CD14-positive monocyte (primary cell): ENCODE measurements around the gene PMP22. TPM values are rescaled to one million over a fixed set of nuclear protein-coding genes. Genes with fewer than 3 reads are reported as not detected.

Experiments
- DNase-seq, 3 donors: peaks; one replicate each; pipeline ENCODE4 v3.0.0-alpha.2; 2011 to 2022
- H2AFZ ChIP-seq: 2 replicates; pipeline ENCODE4 v1.6.0; 2012; ENCODE audit warnings: mild to moderate bottlenecking, low read depth, low read length, inconsistent platforms; ENCODE audit not compliant: insufficient read depth, poor library complexity, severe bottlenecking
- H3K27ac ChIP-seq, 2 donors: 1 replicate in 1 of 2; 2 replicates in 1 of 2; pipeline ENCODE4 v1.5.1; 2012 to 2013; ENCODE audit warnings: low read length in 2 of 2, control low read depth in 1 of 2, inconsistent platforms in 1 of 2, low read depth in 1 of 2, mild to moderate bottlenecking in 1 of 2
- H3K27me3 ChIP-seq, 2 donors: one replicate each; pipeline versions ENCODE4 v1.6.0 to v1.6.1; 2011 to 2013; ENCODE audit warnings: low read length in 2 of 2; ENCODE audit not compliant: control insufficient read depth in 2 of 2, insufficient read depth in 2 of 2
- H3K36me3 ChIP-seq, 2 donors: replicated peaks in 1 of 2; 1 replicate in 1 of 2; 2 replicates in 1 of 2; pipeline versions ENCODE4 v1.5.1 to v1.6.1; 2012 to 2013; ENCODE audit warnings: low read length in 2 of 2, control low read depth in 1 of 2, inconsistent platforms in 1 of 2, mild to moderate bottlenecking in 1 of 2; ENCODE audit not compliant: insufficient read depth in 2 of 2, control insufficient read depth in 1 of 2
- H3K4me1 ChIP-seq, 2 donors: 1 replicate in 1 of 2; 2 replicates in 1 of 2; pipeline versions ENCODE4 v1.5.1 to v1.6.1; 2012 to 2013; ENCODE audit warnings: low read length in 2 of 2, control low read depth in 1 of 2, inconsistent platforms in 1 of 2, mild to moderate bottlenecking in 1 of 2, moderate library complexity in 1 of 2; ENCODE audit not compliant: insufficient read depth in 2 of 2, control insufficient read depth in 1 of 2
- H3K4me2 ChIP-seq: replicated peaks from 2 replicates; pipeline ENCODE3; 2012; ENCODE audit warnings: low read length, moderate library complexity, mild to moderate bottlenecking; ENCODE audit not compliant: poor library complexity, severe bottlenecking; ENCODE audit errors: extremely low read depth
- H3K4me3 ChIP-seq, 3 experiments: fragments of 200-600 bp in 1 of 3; sonication (generic) in 1 of 3; replicated peaks in 1 of 3; 1 replicate in 2 of 3; 2 replicates in 1 of 3; pipeline ENCODE4 v1.5.1; 2011 to 2013; ENCODE audit warnings: low read length in 3 of 3, mild to moderate bottlenecking in 3 of 3, control low read depth in 2 of 3, low read depth in 2 of 3, inconsistent platforms in 1 of 3, moderate library complexity in 1 of 3
- H3K79me2 ChIP-seq: 2 replicates; pipeline ENCODE4 v1.6.0; 2012; ENCODE audit warnings: mild to moderate bottlenecking, control low read depth, inconsistent platforms, low read length, moderate library complexity; ENCODE audit not compliant: insufficient read depth
- H3K9ac ChIP-seq: 2 replicates; pipeline ENCODE4 v1.6.0; 2017; ENCODE audit warnings: low read length, mild to moderate bottlenecking; ENCODE audit not compliant: insufficient read depth, poor library complexity, severe bottlenecking
- H3K9me3 ChIP-seq, 2 donors: replicated peaks in 1 of 2; 1 replicate in 1 of 2; 2 replicates in 1 of 2; pipeline versions ENCODE4 v1.5.1 to v1.6.1; 2012 to 2013; ENCODE audit warnings: low read length in 2 of 2, control low read depth in 1 of 2; ENCODE audit not compliant: control insufficient read depth in 1 of 2, insufficient read depth in 1 of 2
- H4K20me1 ChIP-seq: 2 replicates; pipeline ENCODE4 v1.6.0; 2012; ENCODE audit warnings: mild to moderate bottlenecking, low read length, control low read depth, moderate library complexity; ENCODE audit not compliant: insufficient read depth
- H3K27ac Mint-ChIP-seq, 7 donors: one replicate each; pipeline ENCODE4 v1.8.0; 2020; ENCODE audit warnings: mild to moderate bottlenecking in 7 of 7, mixed read lengths in 7 of 7, moderate library complexity in 6 of 7, inconsistent platforms in 2 of 7
- H3K27me3 Mint-ChIP-seq, 3 donors: one replicate each; pipeline ENCODE4 v1.8.0; 2021 to 2022; ENCODE audit warnings: low read depth in 3 of 3, mild to moderate bottlenecking in 3 of 3, mixed read lengths in 3 of 3, moderate library complexity in 3 of 3, inconsistent platforms in 1 of 3
- H3K36me3 Mint-ChIP-seq, 2 donors: one replicate each; pipeline ENCODE4 v1.8.0; 2020; ENCODE audit warnings: mixed read lengths in 2 of 2, inconsistent platforms in 1 of 2, mild to moderate bottlenecking in 1 of 2
- H3K4me1 Mint-ChIP-seq: one replicate; pipeline ENCODE4 v1.8.0; 2020; ENCODE audit warnings: mild to moderate bottlenecking, mixed read lengths
- H3K4me3 Mint-ChIP-seq, 2 donors: one replicate each; pipeline ENCODE4 v1.8.0; 2020; ENCODE audit warnings: mild to moderate bottlenecking in 2 of 2, mixed read lengths in 2 of 2, moderate library complexity in 1 of 2
- H3K9me3 Mint-ChIP-seq, 7 donors: one replicate each; pipeline ENCODE4 v1.8.0; 2020 to 2022; ENCODE audit warnings: mixed read lengths in 7 of 7, mild to moderate bottlenecking in 6 of 7, moderate library complexity in 6 of 7, inconsistent platforms in 2 of 7
- CTCF ChIP-seq: fragments of 200-600 bp; IDR thresholded peaks from one replicate; pipeline ENCODE4 v1.8.0; 2022; ENCODE audit warnings: antibody characterized with exemption, mild to moderate bottlenecking
- WGBS: methylation state at CpG from one replicate; pipeline ENCODE4 v1.1.5; 2013; ENCODE audit warnings: missing lambda C conversion rate; ENCODE audit not compliant: insufficient coverage; 5-methylcytosine and 5-hydroxymethylcytosine counted together
- intact Hi-C, 2 donors: fragments of 100-400 bp; cut with micrococcal nuclease; formaldehyde crosslinking; loops; one replicate each; pipeline versions ENCODE4 v1.15.0 to v1.15.1; 2023
- polyA plus RNA-seq, 3 donors: library from polyadenylated mRNA; depleted of rRNA in 1 of 3; unstranded in 2 of 3; stranded (reverse) in 1 of 3; fragments of 300-500 nt in 2 of 3; fragments of >200 nt in 1 of 3; fragmentation: Illumina TruSeq in 2 of 3; gene quantifications; 1 replicate in 2 of 3; 2 replicates in 1 of 3; pipeline ENCODE4 v1.2.3, GENCODE V29; 2012 to 2021

Gene PMP22
- polyA plus RNA-seq, 3 donors: 1.2 to 3.9 (median 1.3) TPM

GRCh38 chr17:15278924-15279477, 13.9 kb upstream of the PMP22 start:
- Histone ChIP-seq H3K9me3 (no peaks in the 10 kb centered on the region), H3K27ac (no peak overlapping the region), H3K36me3 (no peaks in the 10 kb centered on the region), H4K20me1 (no peaks in the 10 kb centered on the region), H3K4me1 (no peaks in the 10 kb centered on the region), H3K4me3 (no peak overlapping the region), H3K79me2 (no peaks in the 10 kb centered on the region), H3K9ac (no peak overlapping the region), H3K27me3 (peaks cover 9 to 10% of the 10 kb centered on the region in 2 donors), H2AFZ (no peak overlapping the region), H3K4me2 (no peak overlapping the region)
- no peaks in the 10 kb centered on the region for H3K36me3 Mint-ChIP-seq
- H3K27ac Mint-ChIP-seq: no peak overlapping the region
- peaks cover 7 to 20% (median 11%) of the 10 kb centered on the region in 3 donors for H3K27me3 Mint-ChIP-seq
- DNase-seq: no peak
- H3K4me1 Mint-ChIP-seq: peaks cover 3% of the 10 kb centered on the region
- no peak overlapping the region for H3K4me3 Mint-ChIP-seq
- no peak for TF ChIP-seq CTCF
- H3K9me3 Mint-ChIP-seq: peaks cover 2 to 27% (median 15%) of the 10 kb centered on the region in 7 donors
- WGBS: no CpG with 5 or more reads among the region's 2 CpGs
- intact Hi-C loops: no loop called here

GRCh38 chr17:15278380-15278779, 13.3 kb upstream of the PMP22 start:
- no peak overlapping the region for H3K27ac ChIP-seq
- Mint-ChIP-seq H3K9me3 (peaks cover 2 to 30% (median 16%) of the 10 kb centered on the region in 7 donors), H3K4me3 (peak overlapping the region in 1 of 2 donors; percentile 30), H3K4me1 (peaks cover 3% of the 10 kb centered on the region), H3K36me3 (no peaks in the 10 kb centered on the region), H3K27ac (no peak overlapping the region), H3K27me3 (peaks cover 8 to 17% (median 11%) of the 10 kb centered on the region in 3 donors)
- no peak overlapping the region for H3K4me3 ChIP-seq
- H2AFZ ChIP-seq: no peak overlapping the region
- no peak for DNase-seq
- H3K4me2 ChIP-seq: no peak overlapping the region
- TF ChIP-seq CTCF: no peak
- peaks cover 9 to 10% of the 10 kb centered on the region in 2 donors for H3K27me3 ChIP-seq
- no peaks in the 10 kb centered on the region for H3K9me3 ChIP-seq
- no peaks in the 10 kb centered on the region for H3K79me2 ChIP-seq
- no peak overlapping the region for H3K9ac ChIP-seq
- WGBS: 27% methylated on average over 2 of the region's 6 CpGs
- no peaks in the 10 kb centered on the region for H3K4me1 ChIP-seq
- intact Hi-C loops: no loop called here
- no peaks in the 10 kb centered on the region for H3K36me3 ChIP-seq
- no peaks in the 10 kb centered on the region for H4K20me1 ChIP-seq
